Measurements from ENCODE around the gene DCLK1.
"Not testable (repeated sequence)": the region's sequence is repeated elsewhere in the genome, so short reads cannot be mapped to it uniquely, and the experiment has no call there.

Gene DCLK1

DNA sequence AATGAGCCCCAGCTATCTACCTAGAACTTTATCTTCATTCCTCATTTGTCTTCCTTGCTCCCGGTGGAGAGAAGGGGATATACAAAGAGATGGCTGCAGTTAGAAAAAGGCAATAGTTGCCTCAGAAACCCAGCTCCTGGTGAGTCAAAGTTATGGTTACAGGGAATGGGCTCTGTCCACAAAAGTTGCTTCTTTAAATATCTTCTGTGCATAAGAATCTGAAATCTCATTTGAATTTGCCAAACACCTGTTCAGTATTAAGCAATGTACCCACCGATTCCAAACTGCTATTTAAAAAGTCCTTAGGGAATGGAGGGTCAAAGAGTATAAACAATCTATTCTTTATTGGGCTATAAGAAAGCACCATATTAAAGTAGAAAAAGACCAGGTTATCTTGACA lies 48.4 kb downstream of the DCLK1 start:
- no peak for DNase-seq

- DNase-seq = no peak
These were observed 48.8 kb downstream of the DCLK1 start for GRCh38 chr13:36082396-36082795.

DNA sequence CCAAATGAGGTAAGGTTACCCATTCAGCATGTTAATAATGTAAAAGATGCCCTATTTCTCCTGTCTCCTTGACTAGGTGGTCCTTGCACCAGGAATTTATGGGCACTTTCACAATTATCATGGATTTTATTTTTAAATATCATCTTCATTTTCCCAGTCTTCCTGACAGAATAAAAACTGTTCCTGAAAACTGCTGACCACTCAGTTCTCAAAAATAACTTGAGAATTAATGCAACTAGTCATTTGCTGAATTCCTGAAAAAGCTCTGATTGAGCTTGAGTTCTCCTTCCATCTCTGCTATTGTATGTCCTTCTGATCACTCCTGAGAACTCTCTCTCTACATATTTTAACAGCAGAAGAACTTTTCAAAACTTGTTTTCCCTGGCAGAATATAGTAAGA lies 55.0 kb downstream of the DCLK1 start:
- DNase-seq = no peak

DNA sequence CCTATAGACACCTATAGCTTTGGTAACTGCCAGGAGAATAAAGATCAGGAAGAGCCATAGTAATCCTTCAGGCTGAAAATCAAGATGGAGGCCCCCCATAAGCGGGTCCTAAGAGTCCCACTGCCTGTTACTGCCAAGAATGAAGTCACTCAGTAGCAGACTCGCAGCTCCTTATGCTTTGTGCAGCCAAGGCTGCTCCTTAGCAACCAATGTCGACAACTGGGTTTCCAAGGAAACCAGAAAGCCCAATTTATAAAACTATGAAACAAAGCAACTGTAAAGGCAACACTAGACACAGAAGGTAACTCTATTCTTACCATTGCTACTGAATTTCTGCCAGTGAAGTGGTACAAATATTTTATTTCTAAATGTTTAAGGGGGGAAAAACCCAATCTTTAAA lies 56.5 kb downstream of the DCLK1 start:
- DNase-seq = peak; percentile 56

- no peak for DNase-seq
These were observed 58.8 kb downstream of the DCLK1 start for GRCh38 chr13:36072152-36072935.

GRCh38 chr13:36070504-36071192 lies 60.5 kb downstream of the DCLK1 start:
- DNase-seq = not testable (repeated sequence)

DNA sequence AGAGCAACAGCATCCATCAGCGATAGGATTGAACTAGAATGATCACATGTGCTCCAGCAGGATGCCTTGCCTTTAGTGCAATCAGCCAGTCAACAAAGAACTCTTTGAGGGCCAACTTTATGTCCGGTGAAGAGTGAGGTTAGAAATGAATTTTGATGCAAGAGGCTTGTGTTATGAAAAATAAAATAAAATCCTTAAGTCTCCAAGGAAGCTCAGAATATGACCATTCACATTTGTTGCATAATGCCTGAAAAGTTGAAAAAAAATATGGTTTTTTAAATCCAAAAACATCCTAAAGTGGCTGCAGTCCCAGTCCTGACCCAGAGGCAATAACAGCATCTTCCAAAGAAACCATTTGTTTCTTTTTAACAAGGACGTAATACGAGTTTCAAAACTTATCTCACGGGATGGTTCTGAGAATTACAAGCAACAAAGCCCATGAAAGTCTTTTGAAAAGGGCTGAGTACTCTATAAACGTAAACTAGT lies 61.3 kb downstream of the DCLK1 start:
- no peak for DNase-seq

GRCh38 chr13:36068991-36069390 lies 62.2 kb downstream of the DCLK1 start:
- no peak for DNase-seq

DNA sequence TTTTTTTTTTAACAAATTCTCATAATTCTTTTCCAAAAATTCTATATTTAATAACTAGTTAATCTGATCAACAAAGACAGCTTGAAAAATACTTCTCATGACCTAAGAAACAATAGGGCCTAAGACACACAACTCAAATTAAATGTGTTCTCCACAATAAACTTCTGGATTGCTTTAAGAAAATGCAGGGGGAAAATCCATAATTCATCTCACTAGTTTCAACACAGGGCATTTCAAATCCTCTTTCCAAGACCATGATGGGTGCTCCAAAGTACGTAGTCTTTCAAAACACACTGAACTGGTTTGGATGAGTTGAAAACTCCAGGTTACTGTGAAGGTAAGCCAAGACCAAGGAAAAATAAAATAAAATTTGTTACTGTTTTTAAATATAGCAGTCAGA lies 62.6 kb downstream of the DCLK1 start:
- DNase-seq = no peak

DNA sequence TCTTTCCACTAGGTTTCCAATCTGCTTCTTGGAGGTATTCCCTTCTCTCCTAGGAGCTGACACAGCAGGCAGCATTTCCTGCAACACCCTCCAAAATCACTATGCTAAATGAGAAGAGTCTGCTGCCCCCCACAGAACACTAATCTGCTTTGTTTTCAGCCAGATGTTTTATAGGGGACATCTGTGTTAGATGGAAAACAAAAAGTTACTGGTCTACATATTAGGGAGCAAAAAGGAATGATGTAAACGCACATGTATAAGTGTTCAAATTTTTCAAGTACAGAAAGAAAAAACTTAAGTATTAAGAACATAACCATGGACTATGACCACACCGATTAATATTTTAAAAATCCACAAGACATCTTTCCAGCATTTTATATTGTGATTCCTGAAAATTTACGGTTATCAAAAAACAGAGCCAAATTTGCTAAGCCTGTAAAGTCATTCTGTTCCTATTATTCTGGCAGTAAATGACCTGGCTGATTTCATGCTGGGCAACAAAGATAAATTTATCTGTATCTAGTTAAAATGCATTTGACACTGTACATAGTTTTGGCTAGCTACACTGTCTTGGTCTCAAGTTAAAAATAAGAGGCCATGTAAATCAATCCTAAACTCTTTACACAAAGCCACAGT lies 63.3 kb downstream of the DCLK1 start:
- DNase-seq = no peak

- DNase-seq = no peak
These were observed 68.9 kb downstream of the DCLK1 start for GRCh38 chr13:36062249-36062648.

GRCh38 chr13:36061621-36062020 lies 69.6 kb downstream of the DCLK1 start:
- no peak for DNase-seq

GRCh38 chr13:36061054-36061453 lies 70.1 kb downstream of the DCLK1 start:
- DNase-seq = no peak

DNA sequence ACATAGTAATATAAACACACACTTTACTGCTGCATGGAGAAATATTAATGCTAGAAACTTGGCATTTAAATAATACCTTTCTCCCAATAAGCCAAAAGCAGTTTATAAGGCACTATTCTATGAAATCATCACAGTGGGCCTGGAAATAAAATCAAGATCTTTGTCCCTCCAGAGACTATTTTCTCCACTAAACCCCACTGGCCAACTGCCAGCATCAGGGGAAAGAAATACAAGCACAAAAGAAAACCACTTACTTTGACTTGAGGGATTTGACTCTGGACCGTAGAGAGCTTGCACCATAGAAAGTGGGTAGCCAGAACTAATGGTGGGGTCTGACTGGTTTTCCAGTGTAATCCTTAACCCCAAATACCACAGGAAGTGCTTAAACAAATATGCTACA lies 71.9 kb downstream of the DCLK1 start:
- DNase-seq = no peak

DNA sequence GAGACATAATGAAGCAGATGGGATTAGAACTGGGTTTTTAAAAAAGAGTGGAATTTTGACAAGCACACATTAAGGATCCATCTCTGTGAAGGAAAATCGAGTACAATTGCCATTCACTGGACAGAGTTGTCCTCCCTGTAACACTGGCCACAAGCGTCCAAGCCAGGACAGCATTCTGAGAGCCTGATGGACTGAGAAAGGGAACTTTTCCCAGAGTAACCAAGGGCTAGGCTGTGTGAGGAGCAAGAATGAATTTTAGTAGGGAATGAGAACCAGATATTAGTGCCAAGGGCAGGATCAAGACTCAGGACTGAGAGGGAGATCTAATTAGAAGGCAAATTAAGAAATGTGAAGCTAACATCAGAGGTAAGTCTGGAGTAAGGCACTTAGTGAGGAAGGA lies 73.1 kb downstream of the DCLK1 start:
- DNase-seq = no peak

DNA sequence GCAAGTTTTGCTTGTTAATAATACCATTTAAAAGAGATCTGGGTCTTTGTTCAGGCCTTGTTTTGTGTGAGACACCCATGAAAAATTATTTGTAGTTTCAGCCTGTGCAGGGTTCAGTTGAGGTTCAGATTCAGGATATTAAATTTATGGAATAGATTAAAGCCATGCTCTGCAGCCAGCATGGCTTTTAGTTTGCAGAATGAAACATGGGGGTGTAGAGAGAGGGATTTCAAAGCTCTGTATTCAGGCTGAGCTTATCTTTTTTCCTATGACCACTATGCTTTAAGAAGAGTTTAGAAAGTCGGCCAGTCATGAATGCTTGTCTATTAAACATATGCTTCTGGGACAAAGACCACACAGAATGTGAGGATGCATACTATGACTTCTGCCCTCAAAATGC lies 73.6 kb downstream of the DCLK1 start:
- no peak for DNase-seq

DNA sequence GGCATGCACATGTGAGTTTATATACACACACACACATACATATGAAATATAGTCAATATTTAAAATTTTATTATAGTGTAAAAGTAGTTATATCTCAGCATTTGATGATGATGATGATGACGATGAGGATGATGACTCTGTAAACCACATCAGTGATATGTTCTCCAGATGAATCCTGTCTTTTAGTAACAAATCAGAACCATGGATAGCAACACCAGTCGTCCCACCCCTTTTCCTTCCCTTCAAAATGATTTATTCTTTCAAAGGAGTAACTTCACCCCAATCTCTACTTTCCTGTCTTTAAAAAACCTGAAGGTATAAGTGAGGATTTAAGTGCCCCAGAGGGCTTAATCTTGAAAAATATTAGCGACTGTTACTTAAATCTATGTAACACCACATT lies 74.1 kb downstream of the DCLK1 start:
- no peak for DNase-seq

DNA sequence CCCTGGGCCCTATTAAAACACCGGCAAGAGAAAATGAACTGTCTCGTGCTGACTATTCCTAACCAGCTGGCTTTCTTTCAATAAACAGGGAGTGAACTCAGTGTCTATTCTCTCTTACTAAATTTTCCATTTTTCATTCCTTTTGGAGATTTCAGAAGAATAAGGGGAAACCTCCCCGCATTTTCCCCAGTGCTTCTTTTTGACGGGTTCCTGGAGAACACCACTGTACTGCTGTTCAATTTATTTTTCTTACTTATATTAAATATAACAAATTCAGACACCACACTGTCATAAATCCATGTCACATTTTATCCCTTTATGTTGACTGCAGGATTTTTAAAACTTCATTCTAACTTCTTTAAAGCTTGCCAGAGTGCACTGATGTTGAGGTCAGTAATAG lies 75.8 kb downstream of the DCLK1 start:
- DNase-seq = no peak

GRCh38 chr13:36054041-36054440 lies 77.1 kb downstream of the DCLK1 start:
- no peak for DNase-seq

DNA sequence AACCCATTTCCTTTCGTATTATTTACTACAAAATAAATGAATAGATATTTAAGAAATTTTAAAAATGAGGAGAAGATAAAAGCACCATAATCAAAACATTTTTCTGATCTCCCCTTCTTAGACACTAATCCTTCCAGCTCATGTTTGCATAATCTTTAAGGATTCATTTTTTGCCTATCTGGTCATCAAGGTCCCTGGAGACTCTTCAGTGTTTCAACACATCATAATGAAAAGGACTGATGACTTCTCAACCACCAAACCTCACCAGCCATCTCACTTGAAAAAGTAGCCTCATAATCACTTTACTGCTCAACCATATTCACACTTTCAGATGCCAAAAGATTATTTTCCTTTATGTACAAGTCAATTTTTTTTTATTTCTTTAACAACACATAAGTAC lies 80.1 kb downstream of the DCLK1 start:
- DNase-seq = no peak

DNA sequence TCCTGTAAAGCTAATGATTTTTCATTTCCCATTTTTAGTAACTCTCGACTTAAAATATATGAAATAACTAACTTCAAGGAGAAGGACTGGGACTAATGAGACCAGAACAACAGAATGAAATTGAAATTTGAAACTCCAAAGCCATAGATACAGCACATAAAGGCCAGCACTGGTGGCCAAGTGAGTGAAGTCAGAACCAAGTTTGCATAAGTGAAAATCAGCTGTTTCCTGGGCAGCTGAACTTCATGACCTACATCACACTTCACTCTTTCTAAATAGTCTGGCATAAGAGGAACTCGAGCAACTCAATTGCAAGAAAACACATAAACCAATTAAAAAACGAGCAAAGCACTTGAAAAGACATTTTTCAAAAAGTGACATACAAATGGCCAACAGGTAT lies 84.5 kb downstream of the DCLK1 start:
- DNase-seq = no peak

DNA sequence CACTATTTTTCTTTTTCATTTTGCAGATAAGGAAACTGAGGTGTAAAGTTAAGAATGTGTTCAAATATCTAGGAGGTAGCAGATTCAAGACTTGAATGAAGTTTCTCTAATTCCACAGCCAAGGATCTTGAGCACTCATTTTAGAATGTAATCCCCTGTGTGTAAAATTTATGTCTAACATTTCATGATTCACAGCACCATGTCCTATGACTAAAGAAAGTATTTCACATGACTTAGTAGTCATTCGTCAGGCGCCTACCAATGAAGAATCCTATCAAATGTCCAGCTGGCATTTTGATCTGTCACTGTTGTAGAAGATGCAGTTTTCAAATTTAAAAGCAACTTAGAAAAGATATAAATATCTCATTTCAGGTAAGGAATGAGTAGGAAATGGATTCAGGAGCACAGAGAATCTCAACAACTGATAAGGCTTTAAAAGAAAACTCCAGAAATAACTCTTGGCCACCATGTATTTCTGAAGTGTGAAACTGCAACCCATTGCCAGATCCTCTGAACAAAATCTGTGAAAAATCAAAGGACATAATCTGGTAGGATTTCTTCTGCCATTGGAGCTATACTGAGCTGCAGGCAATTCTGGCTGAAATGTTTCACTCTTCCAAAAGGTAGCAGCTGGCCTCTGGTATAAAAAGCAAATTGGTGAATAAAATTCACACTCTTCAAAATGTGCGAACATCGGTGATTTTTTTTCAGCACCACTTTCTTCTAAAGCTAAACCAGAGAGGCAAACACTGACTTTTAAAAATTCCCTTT lies 92.2 kb downstream of the DCLK1 start:
- no peak for DNase-seq

DNA sequence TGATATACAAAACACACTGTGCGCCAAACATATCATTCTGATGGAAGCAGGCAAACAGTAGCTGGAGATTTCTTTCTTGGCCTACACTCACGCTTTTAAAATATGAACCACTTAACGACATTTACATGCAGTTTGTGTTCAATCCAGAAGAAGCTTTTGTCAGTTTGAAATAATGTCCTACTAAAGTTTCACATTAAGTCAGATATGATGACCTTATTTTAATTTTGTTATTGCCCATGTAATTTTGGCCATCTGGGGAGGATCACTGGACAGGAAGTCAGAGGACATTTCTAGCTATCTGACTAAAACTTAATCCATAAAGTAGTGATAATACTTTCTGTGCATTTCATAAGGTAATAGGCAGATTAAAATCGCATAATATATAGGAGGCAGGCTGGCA lies 98.1 kb downstream of the DCLK1 start:
- no peak for DNase-seq

All from NCI-H446 treated with DMSO at 0.1 percent for 48 hours (cell line).